Tibial nerve (tissue), 4 donors: Measurements from ENCODE around the gene UBE2I.

Source experiments
- CTCF ChIP-seq, 5 experiments: fragments of 200-600 bp in 3 of 5; fragments of 450-650 bp in 2 of 5; sonication (generic) in 3 of 5; IDR thresholded peaks; one replicate each; pipeline ENCODE4 v1.5.1; 2016 to 2019; ENCODE audit warnings: antibody characterized with exemption in 5 of 5, mild to moderate bottlenecking in 3 of 5, moderate library complexity in 2 of 5
- EP300 ChIP-seq, 2 donors: sonication (generic); formaldehyde crosslinking; IDR thresholded peaks; one replicate each; pipeline ENCODE4 v1.6.1; 2017; ENCODE audit warnings: antibody characterized with exemption in 2 of 2, mild to moderate bottlenecking in 1 of 2

GRCh38 chr16:1335996-1336395, 26.6 kb downstream of the UBE2I start:
- no peak for TF ChIP-seq CTCF (IDR thresholded peaks at IDR 0.05)
- no peak for TF ChIP-seq EP300 (IDR thresholded peaks at IDR 0.05)
